WTC11 (cell line): ENCODE measurements around the gene PHKA2. TPM values are rescaled to one million over a fixed set of nuclear protein-coding genes. Genes with fewer than 3 reads are reported as not detected.
A peak's percentile ranks its signal among the peaks of the same experiment; 100 is the strongest.

Experiments
- ATAC-seq: fragments of 200-7000 bp; cut with Tn5 transposase; 2 replicates; pipeline ENCODE4 v1.10.0; 2021; ENCODE audit warnings: mild to moderate bottlenecking, moderate library complexity
- Bru-seq: library from RNA; stranded (reverse); fragments of 400-500 nt; gene quantifications from one replicate; lab custom pipeline; 2021; lab: Mats Ljungman, UMichigan
- CTCF ChIA-PET: fragments of 300-600 bp; sonication (Branson Sonifier 250); formaldehyde crosslinking; loops from one replicate; lab custom pipeline; 2021; ENCODE audit warnings: antibody characterized with exemption; lab: Charles Lee
- POLR2A ChIA-PET: fragments of 350-600 bp; sonication (Branson Sonifier 250); formaldehyde crosslinking; loops from one replicate; lab custom pipeline; 2021; ENCODE audit warnings: antibody characterized with exemption; lab: Charles Lee
- DNase-seq: peaks from one replicate; pipeline ENCODE4 v3.0.0; 2021; ENCODE audit warnings: low spot score
- H3K27ac Mint-ChIP-seq: 2 replicates; pipeline ENCODE4 v1.8.0; 2021; ENCODE audit warnings: mixed read lengths
- H3K27me3 Mint-ChIP-seq: 2 replicates; pipeline ENCODE4 v1.8.0; 2021; ENCODE audit warnings: low read depth, mild to moderate bottlenecking, moderate library complexity, mixed read lengths
- H3K36me3 Mint-ChIP-seq: 2 replicates; pipeline ENCODE4 v1.8.0; 2021; ENCODE audit warnings: mixed read lengths
- H3K4me1 Mint-ChIP-seq: 2 replicates; pipeline ENCODE4 v1.8.0; 2022; ENCODE audit warnings: mixed read lengths
- H3K4me3 Mint-ChIP-seq: 2 replicates; pipeline ENCODE4 v1.8.0; 2021; ENCODE audit warnings: mild to moderate bottlenecking, moderate library complexity, mixed read lengths
- H3K9me3 Mint-ChIP-seq: 2 replicates; pipeline ENCODE4 v1.8.0; 2021; ENCODE audit warnings: mixed read lengths
- AFF4 ChIP-seq: sonication (generic); formaldehyde crosslinking; IDR thresholded peaks from 2 replicates; pipeline ENCODE4 v1.8.1; 2023; ENCODE audit warnings: mild to moderate bottlenecking, missing genetic modification reagents, borderline replicate concordance
- AR ChIP-seq: fragments of 250-450 bp; sonication (Bioruptor Pico); IDR thresholded peaks from 2 replicates; pipeline ENCODE4 v1.9.0; 2021; ENCODE audit warnings: mild to moderate bottlenecking
- CBFB ChIP-seq: sonication (generic); formaldehyde crosslinking; IDR thresholded peaks from 2 replicates; pipeline ENCODE4 v1.8.1; 2022; ENCODE audit warnings: mild to moderate bottlenecking, low read depth, missing genetic modification reagents
- FOXP1 ChIP-seq: sonication (generic); formaldehyde crosslinking; IDR thresholded peaks from 2 replicates; pipeline ENCODE4 v1.8.0; 2022; ENCODE audit warnings: missing genetic modification reagents, mild to moderate bottlenecking, moderate library complexity, borderline replicate concordance
- JUN ChIP-seq: sonication (generic); formaldehyde crosslinking; IDR thresholded peaks from 2 replicates; pipeline ENCODE4 v1.8.0; 2023; ENCODE audit warnings: mild to moderate bottlenecking, missing genetic modification reagents
- MAX ChIP-seq: sonication (generic); formaldehyde crosslinking; IDR thresholded peaks from 2 replicates; pipeline ENCODE4 v1.8.0; 2022; ENCODE audit warnings: mild to moderate bottlenecking, missing genetic modification reagents
- NFATC4 ChIP-seq: fragments of 250-450 bp; sonication (Bioruptor Pico); IDR thresholded peaks from 2 replicates; pipeline ENCODE4 v1.9.0; 2021; ENCODE audit warnings: mild to moderate bottlenecking
- NR2C2 ChIP-seq: sonication (generic); formaldehyde crosslinking; IDR thresholded peaks from 2 replicates; pipeline ENCODE4 v1.8.0; 2022; ENCODE audit warnings: mild to moderate bottlenecking, missing genetic modification reagents
- RELA ChIP-seq: sonication (generic); formaldehyde crosslinking; IDR thresholded peaks from 2 replicates; pipeline ENCODE4 v1.8.1; 2022; ENCODE audit warnings: missing genetic modification reagents, mild to moderate bottlenecking, borderline replicate concordance
- SMAD3 ChIP-seq: sonication (generic); formaldehyde crosslinking; IDR thresholded peaks from 2 replicates; pipeline ENCODE4 v1.8.0; 2022; ENCODE audit warnings: missing genetic modification reagents, mild to moderate bottlenecking, borderline replicate concordance
- ZBTB21 ChIP-seq: sonication (generic); formaldehyde crosslinking; IDR thresholded peaks from 2 replicates; pipeline ENCODE4 v1.8.1; 2023; ENCODE audit warnings: mild to moderate bottlenecking, missing genetic modification reagents, borderline replicate concordance
- ZMAT4 ChIP-seq: fragments of 250-450 bp; sonication (Bioruptor Pico); IDR thresholded peaks from 2 replicates; pipeline ENCODE4 v1.9.0; 2021; ENCODE audit warnings: mild to moderate bottlenecking
- ZNF232 ChIP-seq: sonication (generic); formaldehyde crosslinking; IDR thresholded peaks from 2 replicates; pipeline ENCODE4 v1.8.0; 2022; ENCODE audit warnings: mild to moderate bottlenecking, missing genetic modification reagents
- ZNF281 ChIP-seq: sonication (generic); formaldehyde crosslinking; IDR thresholded peaks from 2 replicates; pipeline ENCODE4 v1.8.0; 2023; ENCODE audit warnings: mild to moderate bottlenecking, missing genetic modification reagents
- ZNF425 ChIP-seq: fragments of 250-450 bp; sonication (Bioruptor Pico); conservative IDR thresholded peaks from 2 replicates; pipeline ENCODE4 v1.9.0; 2021; ENCODE audit warnings: mild to moderate bottlenecking
- long read RNA-seq, 3 experiments: library from RNA in 1 of 3; library from capped mRNA in 1 of 3; library from polyadenylated mRNA in 1 of 3; unstranded in 2 of 3; stranded (forward) in 1 of 3; transcript quantifications; one replicate each; pipeline ENCODE4 v2.0.0, GENCODE V29; 2021
- total RNA-seq: library from RNA; stranded (reverse); gene quantifications from 3 replicates; pipeline ENCODE4 v1.2.3, GENCODE V29; 2021

Gene PHKA2
- total RNA-seq (23.8 to 25.2 TPM (median 24.9 TPM) in 3 replicates), Bru-seq, nascent RNA (percentile 58 among the genes with signal in this experiment)
- long read RNA-seq, experiment 1, full-length matches to known transcripts: 7 of 66 reads
- long read RNA-seq, experiment 1, partial matches to known transcripts: 14 of 66 reads
- long read RNA-seq, experiment 1, other reads (novel, unspliced or antisense): 45 of 66 reads
- long read RNA-seq, experiment 2, partial matches to known transcripts: 1 of 15 reads
- long read RNA-seq, experiment 2, other reads (novel, unspliced or antisense): 10 of 15 reads
- long read RNA-seq, experiment 3, partial matches to known transcripts: 0 of 1 reads
- long read RNA-seq, experiment 3, other reads (novel, unspliced or antisense): 1 of 1 reads

GRCh38 chrX:18983666-18984380, at the start of gene PHKA2:
TSS of gene PHKA2 (minus strand) at chrX:18984114. CDS start at chrX:18983932, 182 bp downstream.
- Mint-ChIP-seq H3K36me3 (no peaks in the 10 kb centered on the region), H3K27ac (no peak within 1 kb of the TSS), H3K4me1 (no peaks in the 10 kb centered on the region), H3K4me3 (peak within 1 kb of the TSS; percentile 83), H3K9me3 (no peaks in the 10 kb centered on the region), H3K27me3 (no peaks in the 10 kb centered on the region)
- ChIA-PET CTCF (interaction anchor here (1.2 kb wide), 1 partner anchor 350 kb away, joined by 5 read pairs; no protein-coding TSS in a partner anchor), POLR2A (no interaction called here)
- ATAC-seq (peak; percentile 37), DNase-seq (peak; percentile 58)
- no peak for TF ChIP-seq AFF4 (CRISPR knock-in tag)
- no peak for TF ChIP-seq FOXP1 (CRISPR knock-in tag)
- no peak for TF ChIP-seq ZBTB21 (CRISPR knock-in tag)
- no peak for TF ChIP-seq NFATC4 (CRISPR knock-in tag)
- no peak for TF ChIP-seq RELA (CRISPR knock-in tag)
- TF ChIP-seq CBFB (CRISPR knock-in tag): no peak
- no peak for TF ChIP-seq AR
- no peak for TF ChIP-seq ZNF232

GRCh38 chrX:19030805-19031204, 46.9 kb upstream of the PHKA2 start:
- DNase-seq (no peak), ATAC-seq (no peak)
- H3K4me1 Mint-ChIP-seq: no peaks in the 10 kb centered on the region
- H3K27ac Mint-ChIP-seq: no peak overlapping the region
- CTCF ChIA-PET: interaction anchor here (1.1 kb wide), 1 partner anchor 13 kb away, joined by 3 read pairs; no protein-coding TSS in a partner anchor
- POLR2A ChIA-PET: no interaction called here
- H3K4me3 Mint-ChIP-seq: no peak overlapping the region
- H3K27me3 Mint-ChIP-seq: no peaks in the 10 kb centered on the region
- H3K36me3 Mint-ChIP-seq: no peaks in the 10 kb centered on the region
- H3K9me3 Mint-ChIP-seq: no peaks in the 10 kb centered on the region
- TF ChIP-seq ZNF232 (no peak), SMAD3 (CRISPR knock-in tag) (no peak), ZNF281 (CRISPR knock-in tag) (no peak), MAX (CRISPR knock-in tag) (no peak), ZMAT4 (CRISPR knock-in tag) (no peak), AR (no peak), JUN (no peak), ZNF425 (CRISPR knock-in tag) (no peak), NR2C2 (CRISPR knock-in tag) (no peak)
